GM20431 (cell line): Measurements from ENCODE around the gene NNAT.
"Not testable (repeated sequence)": the region's sequence is repeated elsewhere in the genome, so short reads cannot be mapped to it uniquely, and the experiment has no call there.

ENCODE experiments used
- in situ Hi-C: fragments of 300-500 bp; cut with MseI, MboI; formaldehyde crosslinking; loops from one replicate; pipeline ENCODE4 v1.15.0; 2020; ENCODE audit warnings: low sequenced_read_pairs; ENCODE audit not compliant: unreplicated experiment

The NNAT gene

GRCh38 chr20:37534401-37535157, 13.5 kb downstream of the NNAT start:
- in situ Hi-C loops = loop anchor here (10.0 kb wide), 1 partner anchor 270 kb away; the partner anchor contains the start of gene GHRH

- in situ Hi-C loops = loop anchor here (10.0 kb wide), 1 partner anchor 271 kb away; the partner anchor contains the start of gene GHRH
Observed at GRCh38 chr20:37535443-37536132, 14.5 kb downstream of the NNAT start.

- in situ Hi-C loops = loop anchor here (10.0 kb wide), 1 partner anchor 273 kb away; the partner anchor contains the start of gene GHRH
Observed at GRCh38 chr20:37537505-37537904, 16.5 kb downstream of the NNAT start.

GRCh38 chr20:37538003-37538402, 17.0 kb downstream of the NNAT start:
- in situ Hi-C loops = loop anchor here (10.0 kb wide), 1 partner anchor 273 kb away; the partner anchor contains the start of gene GHRH

GRCh38 chr20:37539424-37539823, 18.4 kb downstream of the NNAT start:
- in situ Hi-C loops = loop anchor here (10.0 kb wide), 1 partner anchor 275 kb away; the partner anchor contains the start of gene GHRH

- in situ Hi-C loops = no loop called here
Observed at GRCh38 chr20:37540001-37540400, 19.0 kb downstream of the NNAT start.

GRCh38 chr20:37540838-37541237, 19.8 kb downstream of the NNAT start:
- in situ Hi-C loops = not testable (repeated sequence)

GRCh38 chr20:37541326-37541725, 20.3 kb downstream of the NNAT start:
- in situ Hi-C loops = no loop called here

GRCh38 chr20:37542281-37542680, 21.2 kb downstream of the NNAT start:
- in situ Hi-C loops = no loop called here

- in situ Hi-C loops = no loop called here
Observed at GRCh38 chr20:37543828-37544227, 22.8 kb downstream of the NNAT start.

GRCh38 chr20:37544386-37544785, 23.3 kb downstream of the NNAT start:
- in situ Hi-C loops = no loop called here

GRCh38 chr20:37545516-37545915, 24.5 kb downstream of the NNAT start:
- in situ Hi-C loops = no loop called here

GRCh38 chr20:37547912-37548311, 26.9 kb downstream of the NNAT start:
- in situ Hi-C loops = no loop called here

GRCh38 chr20:37550101-37550920, 29.3 kb downstream of the NNAT start:
- in situ Hi-C loops = loop anchor here (25.0 kb wide), 2 partner anchors 437 to 687 kb away; no protein-coding TSS in a partner anchor

GRCh38 chr20:37551660-37552059, 30.6 kb downstream of the NNAT start:
- in situ Hi-C loops = loop anchor here (25.0 kb wide), 2 partner anchors 436 to 686 kb away; no protein-coding TSS in a partner anchor

GRCh38 chr20:37552415-37552814, 31.4 kb downstream of the NNAT start:
- in situ Hi-C loops = loop anchor here (25.0 kb wide), 2 partner anchors 435 to 685 kb away; no protein-coding TSS in a partner anchor

- in situ Hi-C loops = loop anchor here (25.0 kb wide), 2 partner anchors 432 to 682 kb away; no protein-coding TSS in a partner anchor
Observed at GRCh38 chr20:37554721-37555298, 33.8 kb downstream of the NNAT start.

GRCh38 chr20:37556538-37556937, 35.5 kb downstream of the NNAT start:
- in situ Hi-C loops = loop anchor here (25.0 kb wide), 2 partner anchors 431 to 681 kb away; no protein-coding TSS in a partner anchor

GRCh38 chr20:37558306-37558705, 37.3 kb downstream of the NNAT start:
- in situ Hi-C loops = loop anchor here (25.0 kb wide), 2 partner anchors 429 to 679 kb away; no protein-coding TSS in a partner anchor
